Stomach (tissue), 9 donors: ENCODE data around the gene BRF1. TPM values are rescaled to one million over a fixed set of nuclear protein-coding genes. Genes with fewer than 3 reads are reported as not detected.

Experiments used
- DNase-seq, 2 donors: peaks; one replicate each; pipeline versions ENCODE4 v3.0.0 to v3.0.0-alpha.2; 2013 to 2019
- H3K27ac ChIP-seq, 5 donors: fragments of 200-600 bp in 4 of 5; sonication (generic) in 4 of 5; one replicate each; pipeline ENCODE4 v1.5.1; 2013 to 2019; ENCODE audit warnings: mild to moderate bottlenecking in 1 of 5, moderate library complexity in 1 of 5
- H3K27me3 ChIP-seq, 3 donors: fragments of 200-600 bp; sonication (generic); one replicate each; pipeline ENCODE4 v1.5.1; 2017 to 2019; ENCODE audit warnings: mixed run types in 1 of 3
- H3K36me3 ChIP-seq, 4 donors: fragments of 200-600 bp; sonication (generic); 1 replicate in 3 of 4; 2 replicates in 1 of 4; pipeline ENCODE4 v1.5.1; 2016 to 2019
- H3K4me1 ChIP-seq, 4 donors: fragments of 200-600 bp; sonication (generic); one replicate each; pipeline ENCODE4 v1.5.1; 2016 to 2019
- H3K4me3 ChIP-seq, 4 donors: fragments of 200-600 bp; sonication (generic) in 3 of 4; one replicate each; pipeline ENCODE4 v1.5.1; 2016 to 2019; ENCODE audit warnings: mild to moderate bottlenecking in 1 of 4
- H3K9me3 ChIP-seq, 4 donors: fragments of 200-600 bp; sonication (generic); one replicate each; pipeline ENCODE4 v1.5.1; 2016 to 2019
- CTCF ChIP-seq, 7 experiments: fragments of 450-650 bp in 4 of 7; fragments of 200-600 bp in 3 of 7; sonication (generic) in 3 of 7; IDR thresholded peaks; one replicate each; pipeline ENCODE4 v1.5.1; 2016 to 2019; ENCODE audit warnings: antibody characterized with exemption in 7 of 7, control low read depth in 2 of 7, mild to moderate bottlenecking in 1 of 7
- EP300 ChIP-seq: sonication (generic); formaldehyde crosslinking; IDR thresholded peaks from one replicate; pipeline ENCODE4 v1.6.1; 2017; ENCODE audit warnings: antibody characterized with exemption
- POLR2A ChIP-seq, 4 donors: fragments of 450-650 bp; IDR thresholded peaks; one replicate each; pipeline ENCODE4 v1.6.1; 2016; ENCODE audit warnings: antibody characterized with exemption in 4 of 4, control low read depth in 2 of 4, mild to moderate bottlenecking in 1 of 4, moderate library complexity in 1 of 4
- POLR2AphosphoS5 ChIP-seq, 3 donors: sonication (generic); formaldehyde crosslinking; IDR thresholded peaks; one replicate each; pipeline ENCODE4 v1.6.1; 2016; ENCODE audit warnings: antibody characterized with exemption in 3 of 3
- WGBS, 5 donors: extraction: QIAGEN DNeasy Blood & Tissue Kit in 3 of 5; methylation state at CpG; one replicate each; pipeline versions ENCODE4 v1.1.5 to v1.1.7; 2013 to 2018; 5-methylcytosine and 5-hydroxymethylcytosine counted together
- intact Hi-C: fragments of 100-400 bp; cut with DNase I; formaldehyde crosslinking; loops from one replicate; pipeline ENCODE4 v1.15.1; 2023; ENCODE audit warnings: low total_unique reads
- polyA plus RNA-seq, 3 donors: library from polyadenylated mRNA; stranded (reverse); fragments of 200-250 nt; gene quantifications; one replicate each; pipeline ENCODE4 v1.2.3, GENCODE V29; 2013
- total RNA-seq, 5 donors: library from RNA; depleted of rRNA; stranded (reverse); fragments of >200 nt; gene quantifications; one replicate each; pipeline versions ENCODE4 v1.1.0 to v1.2.3, GENCODE V29; 2014 to 2016
- donor health status: healthy with polysubstance abuse.
- donor health status: Bipolar disorder and iron deficiency.
- donor health status: healthy.

Gene BRF1
- total and polyA plus RNA-seq, 8 donors = 9.2 to 141 (median 33.9) TPM

DNA sequence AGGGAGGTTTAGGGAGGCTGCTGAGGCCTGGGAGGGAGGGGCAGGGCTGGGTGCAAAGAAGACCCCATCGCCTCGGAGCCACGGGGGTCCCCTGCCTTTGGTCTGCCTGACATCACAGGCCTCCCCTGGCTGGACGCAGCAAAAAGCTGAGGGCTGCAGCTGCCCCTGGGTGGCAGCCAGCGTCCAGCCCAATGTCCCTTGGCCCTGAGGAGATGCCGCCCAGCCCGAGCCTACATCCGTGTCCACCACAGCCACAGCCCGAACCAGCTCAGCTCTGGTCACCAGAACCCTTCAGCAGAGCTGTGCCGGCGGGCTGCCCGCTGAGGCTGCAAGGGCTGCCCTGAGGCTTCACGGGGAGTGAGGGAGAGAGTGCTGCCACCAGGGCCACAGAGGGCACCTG lies 121.6 kb downstream of the BRF1 start:
- Histone ChIP-seq H3K4me1 (peaks cover 17 to 29% (median 25%) of the 10 kb centered on the region in 4 donors), H3K4me3 (no peak overlapping the region), H3K9me3 (no peaks in the 10 kb centered on the region), H3K27me3 (peaks cover 0 to 11% (median 0%) of the 10 kb centered on the region in 3 donors), H3K36me3 (peaks cover 0 to 9% (median 0%) of the 10 kb centered on the region in 4 donors), H3K27ac (no peak overlapping the region)
- DNase-seq = no peak
- intact Hi-C loops = no loop called here
- no peak for TF ChIP-seq POLR2AphosphoS5 (IDR thresholded peaks at IDR 0.05)
- TF ChIP-seq POLR2A (IDR thresholded peaks at IDR 0.05) = no peak
- TF ChIP-seq EP300 = no peak
- TF ChIP-seq CTCF (IDR thresholded peaks at IDR 0.05) = no peak
- 87 to 100% (median 91%) methylated on average over 1 to 13 of the region's 13 CpGs for WGBS, 5 donors

GRCh38 chr14:105178868-105179140 lies 122.0 kb downstream of the BRF1 start:
- Histone ChIP-seq H3K36me3 (peaks cover 0 to 9% (median 0%) of the 10 kb centered on the region in 4 donors), H3K4me3 (no peak overlapping the region), H3K27ac (no peak overlapping the region), H3K9me3 (no peaks in the 10 kb centered on the region), H3K4me1 (peaks cover 17 to 29% (median 26%) of the 10 kb centered on the region in 4 donors), H3K27me3 (peaks cover 0 to 11% (median 0%) of the 10 kb centered on the region in 3 donors)
- intact Hi-C loops = no loop called here
- no peak for DNase-seq
- TF ChIP-seq EP300 (no peak), POLR2A (IDR thresholded peaks at IDR 0.05) (no peak), CTCF (IDR thresholded peaks at IDR 0.05) (no peak), POLR2AphosphoS5 (IDR thresholded peaks at IDR 0.05) (no peak)
- WGBS, 5 donors = 93 to 96% (median 95%) methylated on average over 10 to 11 of the region's 11 CpGs

DNA sequence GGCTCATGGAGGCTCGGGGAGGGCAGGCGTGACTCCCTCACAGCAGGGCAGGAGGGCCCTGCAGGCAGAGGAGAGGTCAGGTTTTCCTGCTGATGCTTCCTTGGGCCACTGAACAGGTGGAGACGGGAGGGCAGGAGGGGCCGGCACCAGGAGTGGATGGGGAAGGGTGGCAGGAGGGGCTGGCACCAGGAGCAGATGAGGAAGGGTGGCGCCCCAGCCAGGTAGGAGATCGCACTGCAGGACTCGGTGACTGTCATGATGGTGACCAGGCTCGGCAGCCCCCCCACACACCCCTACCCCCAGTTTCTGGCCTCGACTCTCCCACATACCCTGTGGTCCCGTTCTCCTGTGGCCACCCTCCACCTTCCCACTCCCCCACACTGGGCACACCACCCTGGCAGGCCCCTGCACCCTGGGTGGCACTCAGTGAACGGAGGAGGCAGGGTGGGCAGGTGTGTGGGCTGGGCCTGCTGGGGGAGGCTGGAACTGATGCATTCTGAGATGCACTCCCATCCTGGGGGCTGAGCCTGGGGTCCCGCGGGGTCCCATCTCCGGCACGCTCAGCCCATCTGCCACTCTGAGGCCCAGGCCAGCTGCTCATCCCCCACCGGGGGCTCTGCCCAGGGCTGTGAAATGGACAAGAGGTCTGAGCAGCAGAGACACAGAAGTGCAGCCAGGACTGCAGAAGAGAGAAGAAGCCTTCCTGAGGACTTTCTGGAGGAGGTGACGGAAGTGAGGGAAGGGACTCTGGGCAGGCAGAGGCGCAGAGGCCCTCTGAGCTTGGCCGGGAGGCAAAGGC lies 122.5 kb downstream of the BRF1 start:
- WGBS, 5 donors = 82 to 92% (median 89%) methylated on average over 12 to 19 of the region's 19 CpGs

GRCh38 chr14:105177082-105177481 lies 123.7 kb downstream of the BRF1 start:
- H3K27me3 ChIP-seq = peaks cover 0 to 11% (median 0%) of the 10 kb centered on the region in 3 donors
- no peaks in the 10 kb centered on the region for H3K9me3 ChIP-seq
- WGBS, 5 donors = 71 to 82% (median 77%) methylated on average over 9 to 11 of the region's 11 CpGs
- intact Hi-C loops = no loop called here
- no peak for DNase-seq
- TF ChIP-seq POLR2AphosphoS5 (IDR thresholded peaks at IDR 0.05) (no peak), EP300 (no peak), POLR2A (IDR thresholded peaks at IDR 0.05) (no peak), CTCF (IDR thresholded peaks at IDR 0.05) (no peak)
- no peak overlapping the region for H3K4me3 ChIP-seq
- H3K36me3 ChIP-seq = peaks cover 0 to 9% (median 0%) of the 10 kb centered on the region in 4 donors
- H3K4me1 ChIP-seq = peaks cover 17 to 27% (median 25%) of the 10 kb centered on the region in 4 donors
- no peak overlapping the region for H3K27ac ChIP-seq

More for the DNA sequence above, 122.5 kb downstream of the BRF1 start:
- intact Hi-C loops = no loop called here
- H3K27me3 ChIP-seq = peaks cover 0 to 11% (median 0%) of the 10 kb centered on the region in 3 donors
- H3K4me3 ChIP-seq = no peak overlapping the region
- DNase-seq = no peak
- no peaks in the 10 kb centered on the region for H3K9me3 ChIP-seq
- peaks cover 17 to 29% (median 26%) of the 10 kb centered on the region in 4 donors for H3K4me1 ChIP-seq
- H3K36me3 ChIP-seq = peaks cover 0 to 9% (median 0%) of the 10 kb centered on the region in 4 donors
- H3K27ac ChIP-seq = no peak overlapping the region
- no peak for TF ChIP-seq POLR2A (IDR thresholded peaks at IDR 0.05)
- TF ChIP-seq EP300 = no peak
- no peak for TF ChIP-seq POLR2AphosphoS5 (IDR thresholded peaks at IDR 0.05)
- TF ChIP-seq CTCF (IDR thresholded peaks at IDR 0.05) = no peak
